Right forelimb (tissue), 1 donor: ENCODE measurements around the gene EIF1B.
"Not testable (repeated sequence)": the region's sequence is repeated elsewhere in the genome, so short reads cannot be mapped to it uniquely, and the experiment has no call there.

ENCODE experiments used
- DNase-seq: peaks from one replicate; pipeline ENCODE4 v3.0.0-alpha.2; 2018

EIF1B gene

GRCh38 chr3:40309418-40309924 is at the start of gene EIF1B:
EIF1B (plus strand) TSS chr3:40309707; CDS start chr3:40309942, 235 bp downstream.
- DNase-seq: peak; percentile 100

- DNase-seq: no peak
Observed at GRCh38 chr3:40262331-40262730, 47.2 kb upstream of the EIF1B start.

GRCh38 chr3:40264451-40264850 is 45.1 kb upstream of the EIF1B start:
- no peak for DNase-seq

GRCh38 chr3:40265181-40265580 is 44.3 kb upstream of the EIF1B start:
- no peak for DNase-seq

GRCh38 chr3:40267937-40268724 is 41.4 kb upstream of the EIF1B start:
- no peak for DNase-seq

- DNase-seq: no peak
Observed at GRCh38 chr3:40268802-40269524, 40.5 kb upstream of the EIF1B start.

GRCh38 chr3:40278791-40279190 is 30.7 kb upstream of the EIF1B start:
- no peak for DNase-seq

- no peak for DNase-seq
Observed at GRCh38 chr3:40281995-40282394, 27.5 kb upstream of the EIF1B start.

- not testable (repeated sequence) for DNase-seq
Observed at GRCh38 chr3:40283057-40283456, 26.4 kb upstream of the EIF1B start.

- no peak for DNase-seq
Observed at GRCh38 chr3:40287248-40287647, 22.3 kb upstream of the EIF1B start.

- no peak for DNase-seq
Observed at GRCh38 chr3:40290396-40290795, 19.1 kb upstream of the EIF1B start.

- DNase-seq: no peak
Observed at GRCh38 chr3:40291471-40291870, 18.0 kb upstream of the EIF1B start.

GRCh38 chr3:40292637-40293349 is 16.7 kb upstream of the EIF1B start:
- no peak for DNase-seq

- no peak for DNase-seq
Observed at GRCh38 chr3:40294434-40294833, 15.1 kb upstream of the EIF1B start.

GRCh38 chr3:40298075-40298474 is 11.4 kb upstream of the EIF1B start:
- no peak for DNase-seq

GRCh38 chr3:40299130-40299720 is 10.3 kb upstream of the EIF1B start:
- no peak for DNase-seq

- DNase-seq: no peak
Observed at GRCh38 chr3:40299721-40300335, 9.7 kb upstream of the EIF1B start.

- no peak for DNase-seq
Observed at GRCh38 chr3:40302784-40303183, 6.7 kb upstream of the EIF1B start.

- DNase-seq: no peak
Observed at GRCh38 chr3:40304352-40304751, 5.2 kb upstream of the EIF1B start.

GRCh38 chr3:40306336-40306735 is 3.2 kb upstream of the EIF1B start:
- DNase-seq: no peak

- DNase-seq: no peak
Observed at GRCh38 chr3:40307176-40307575, 2.3 kb upstream of the EIF1B start.

GRCh38 chr3:40308725-40309417 is 636 bp upstream of the EIF1B start:
- DNase-seq: peak; percentile 54
